ENCODE results near the gene SHD. TPM values are rescaled to one million over a fixed set of nuclear protein-coding genes. Genes with fewer than 3 reads are reported as not detected.
"Not testable (repeated sequence)": the region's sequence is repeated elsewhere in the genome, so short reads cannot be mapped to it uniquely, and the experiment has no call there.

Gene SHD
- total and polyA plus RNA-seq, 3 experiments from 2014 or later: not detected

- Histone ChIP-seq H3K9me3 (ENCODE audit: low read length) (no peaks in the 10 kb centered on the region), H3K36me3 (ENCODE audit: insufficient read depth, low read length) (peaks cover 22% of the 10 kb centered on the region), H3K4me3 (ENCODE audit: low read length) (no peak overlapping the region), H3K27me3 (ENCODE audit: insufficient read depth, low read length, poor library complexity, severe bottlenecking) (no peaks in the 10 kb centered on the region), H3K4me1 (ENCODE audit: insufficient read depth, low read length) (peaks cover 22% of the 10 kb centered on the region), H3K27ac (ENCODE audit: low read depth, low read length) (no peak overlapping the region)
- no peaks in the 10 kb centered on the region for H3K9me3 Mint-ChIP-seq
- peaks cover 20 to 34% (median 28%) of the 10 kb centered on the region in 3 donors for H3K4me1 Mint-ChIP-seq
- ChIA-PET POLR2A (interaction anchor here (0.6 to 0.7 kb wide), 3 partner anchors 30 to 78 kb away, joined by 3 to 7 read pairs (median 3); no protein-coding TSS in a partner anchor), CTCF (interaction anchor here (0.7 to 2.8 kb wide), 17 partner anchors 8 to 366 kb away, joined by 3 to 41 read pairs (median 6); partner anchors contain the start of genes CHAF1A, MPND, STAP2 and TMIGD2)
- H3K27ac Mint-ChIP-seq: peak overlapping the region in 2 of 8 donors; percentile 3 to 51
- DNase-seq: no peak
- no peak overlapping the region for H3K4me3 Mint-ChIP-seq
- H3K36me3 Mint-ChIP-seq: peaks cover 8 to 65% (median 12%) of the 10 kb centered on the region in 3 donors
- H3K27me3 Mint-ChIP-seq: no peaks in the 10 kb centered on the region
These were observed 10.9 kb upstream of the SHD start for GRCh38 chr19:4267901-4268815.

GRCh38 chr19:4268816-4269430 lies 10.1 kb upstream of the SHD start:
- Mint-ChIP-seq H3K9me3 (no peaks in the 10 kb centered on the region), H3K27ac (no peak overlapping the region), H3K36me3 (peaks cover 8 to 61% (median 12%) of the 10 kb centered on the region in 3 donors), H3K4me3 (no peak overlapping the region), H3K4me1 (peaks cover 20 to 31% (median 28%) of the 10 kb centered on the region in 3 donors), H3K27me3 (no peaks in the 10 kb centered on the region)
- Histone ChIP-seq H3K9me3 (ENCODE audit: low read length) (no peaks in the 10 kb centered on the region), H3K27me3 (ENCODE audit: insufficient read depth, low read length, poor library complexity, severe bottlenecking) (no peaks in the 10 kb centered on the region), H3K27ac (ENCODE audit: low read depth, low read length) (no peak overlapping the region), H3K4me3 (ENCODE audit: low read length) (no peak overlapping the region), H3K36me3 (ENCODE audit: insufficient read depth, low read length) (peaks cover 22% of the 10 kb centered on the region), H3K4me1 (ENCODE audit: insufficient read depth, low read length) (peaks cover 22% of the 10 kb centered on the region)
- ChIA-PET POLR2A (no interaction called here), CTCF (interaction anchor here (0.8 to 2.8 kb wide), 7 partner anchors 7 to 254 kb away, joined by 3 to 41 read pairs (median 3); partner anchors contain the start of gene STAP2)
- DNase-seq: no peak

GRCh38 chr19:4272894-4273293 lies 6.2 kb upstream of the SHD start:
- Mint-ChIP-seq H3K4me3 (no peak overlapping the region), H3K4me1 (no peaks in the 10 kb centered on the region), H3K27me3 (peaks cover 0 to 2% of the 10 kb centered on the region in 2 donors), H3K27ac (peak overlapping the region in 1 of 8 donors; percentile 43), H3K9me3 (no peaks in the 10 kb centered on the region), H3K36me3 (peaks cover 2 to 30% (median 3%) of the 10 kb centered on the region in 3 donors)
- no peaks in the 10 kb centered on the region for H3K27me3 ChIP-seq (ENCODE audit: insufficient read depth, low read length, poor library complexity, severe bottlenecking)
- H3K9me3 ChIP-seq (ENCODE audit: low read length): no peaks in the 10 kb centered on the region
- H3K4me3 ChIP-seq (ENCODE audit: low read length): no peak overlapping the region
- ChIA-PET POLR2A (no interaction called here), CTCF (no interaction called here)
- H3K27ac ChIP-seq (ENCODE audit: low read depth, low read length): no peak overlapping the region
- peaks cover 13% of the 10 kb centered on the region for H3K36me3 ChIP-seq (ENCODE audit: insufficient read depth, low read length)
- DNase-seq: no peak
- no peaks in the 10 kb centered on the region for H3K4me1 ChIP-seq (ENCODE audit: insufficient read depth, low read length)

GRCh38 chr19:4274321-4274686 lies 4.8 kb upstream of the SHD start:
- H3K27me3 Mint-ChIP-seq; H3K9me3 ChIP-seq (ENCODE audit: low read length); POLR2A ChIA-PET; H3K27ac ChIP-seq (ENCODE audit: low read depth, low read length); H3K27me3 ChIP-seq (ENCODE audit: insufficient read depth, low read length, poor library complexity, severe bottlenecking); H3K4me1 Mint-ChIP-seq; H3K36me3 ChIP-seq (ENCODE audit: insufficient read depth, low read length); H3K4me1 ChIP-seq (ENCODE audit: insufficient read depth, low read length); CTCF ChIA-PET; H3K4me3 Mint-ChIP-seq; DNase-seq; H3K4me3 ChIP-seq (ENCODE audit: low read length); H3K9me3 Mint-ChIP-seq: not testable (repeated sequence)
- H3K36me3 Mint-ChIP-seq: peaks cover 2 to 17% (median 3%) of the 10 kb centered on the region in 3 donors
- peak overlapping the region in 1 of 8 donors; percentile 6 for H3K27ac Mint-ChIP-seq

- Mint-ChIP-seq H3K27me3 (peaks cover 18 to 19% of the 10 kb centered on the region in 2 donors), H3K36me3 (peaks cover 0 to 3% (median 0%) of the 10 kb centered on the region in 3 donors), H3K4me1 (peaks cover 0 to 6% (median 2%) of the 10 kb centered on the region in 3 donors), H3K4me3 (no peak overlapping the region), H3K27ac (no peak overlapping the region), H3K9me3 (no peaks in the 10 kb centered on the region)
- no peak overlapping the region for H3K27ac ChIP-seq (ENCODE audit: low read depth, low read length)
- H3K9me3 ChIP-seq (ENCODE audit: low read length): no peaks in the 10 kb centered on the region
- POLR2A ChIA-PET: no interaction called here
- CTCF ChIA-PET: interaction anchor here (1.4 to 2.3 kb wide), 3 partner anchors 10 to 77 kb away, joined by 5 to 8 read pairs (median 5); no protein-coding TSS in a partner anchor
- no peaks in the 10 kb centered on the region for H3K4me1 ChIP-seq (ENCODE audit: insufficient read depth, low read length)
- peaks cover 7% of the 10 kb centered on the region for H3K27me3 ChIP-seq (ENCODE audit: insufficient read depth, low read length, poor library complexity, severe bottlenecking)
- no peak for DNase-seq
- no peak overlapping the region for H3K4me3 ChIP-seq (ENCODE audit: low read length)
- no peaks in the 10 kb centered on the region for H3K36me3 ChIP-seq (ENCODE audit: insufficient read depth, low read length)
These were observed 1.8 kb upstream of the SHD start for GRCh38 chr19:4277191-4277696.

- POLR2A ChIA-PET: no interaction called here
- no peak for DNase-seq
These were observed 1.1 kb upstream of the SHD start for GRCh38 chr19:4278010-4278409.

GRCh38 chr19:4279267-4279529 lies 132 bp downstream of the SHD start:
- Histone ChIP-seq H3K27me3 (ENCODE audit: insufficient read depth, low read length, poor library complexity, severe bottlenecking) (peaks cover 7% of the 10 kb centered on the region), H3K36me3 (ENCODE audit: insufficient read depth, low read length) (no peaks in the 10 kb centered on the region), H3K9me3 (ENCODE audit: low read length) (no peaks in the 10 kb centered on the region), H3K4me3 (ENCODE audit: low read length) (no peak overlapping the region), H3K27ac (ENCODE audit: low read depth, low read length) (no peak overlapping the region), H3K4me1 (ENCODE audit: insufficient read depth, low read length) (no peaks in the 10 kb centered on the region)
- ChIA-PET CTCF (no interaction called here), POLR2A (no interaction called here)
- H3K4me1 Mint-ChIP-seq: peaks cover 0 to 6% (median 2%) of the 10 kb centered on the region in 3 donors
- no peak overlapping the region for H3K4me3 Mint-ChIP-seq
- no peaks in the 10 kb centered on the region for H3K9me3 Mint-ChIP-seq
- peaks cover 18 to 19% of the 10 kb centered on the region in 2 donors for H3K27me3 Mint-ChIP-seq
- DNase-seq: no peak
- H3K36me3 Mint-ChIP-seq: no peaks in the 10 kb centered on the region
- H3K27ac Mint-ChIP-seq: no peak overlapping the region

More at GRCh38 chr19:4278010-4278409, 1.1 kb upstream of the SHD start:
- CTCF ChIA-PET: interaction anchor here (1.3 to 1.4 kb wide), 2 partner anchors 10 to 74 kb away, joined by 3 to 5 read pairs; no protein-coding TSS in a partner anchor
- Mint-ChIP-seq H3K27ac (no peak overlapping the region), H3K36me3 (peaks cover 0 to 2% (median 0%) of the 10 kb centered on the region in 3 donors), H3K4me3 (peak overlapping the region in 1 of 7 donors; percentile 29), H3K27me3 (peaks cover 18 to 19% of the 10 kb centered on the region in 2 donors), H3K9me3 (no peaks in the 10 kb centered on the region), H3K4me1 (peaks cover 0 to 6% (median 2%) of the 10 kb centered on the region in 3 donors)
- Histone ChIP-seq H3K4me1 (ENCODE audit: insufficient read depth, low read length) (no peaks in the 10 kb centered on the region), H3K27me3 (ENCODE audit: insufficient read depth, low read length, poor library complexity, severe bottlenecking) (peaks cover 7% of the 10 kb centered on the region), H3K36me3 (ENCODE audit: insufficient read depth, low read length) (no peaks in the 10 kb centered on the region), H3K4me3 (ENCODE audit: low read length) (no peak overlapping the region), H3K9me3 (ENCODE audit: low read length) (no peaks in the 10 kb centered on the region), H3K27ac (ENCODE audit: low read depth, low read length) (no peak overlapping the region)
